SK-N-SH (cell line): ENCODE results near the gene CDK18. TPM values are rescaled to one million over a fixed set of nuclear protein-coding genes. Genes with fewer than 3 reads are reported as not detected.

ENCODE experiments used
- CTCF ChIA-PET: fragments of 300-600, 350-600 bp; formaldehyde crosslinking; extraction: SDS; loops from one replicate; lab custom pipeline; 2021; lab: Yijun Ruan, JAX
- POLR2A ChIA-PET: fragments of 350-600 bp; sonication (Branson Sonifier 250); formaldehyde crosslinking; extraction: SDS; loops from one replicate; lab custom pipeline; 2020; ENCODE audit warnings: antibody characterized with exemption, inconsistent platforms; lab: Yijun Ruan, JAX
- DNase-seq: peaks from one replicate; pipeline ENCODE4 v3.0.0; 2012
- H2AFZ ChIP-seq: fragments of 200-600 bp; sonication (generic); 2 replicates; pipeline ENCODE4 v1.8.1; 2016; ENCODE audit warnings: antibody characterized with exemption, mild to moderate bottlenecking, low read depth
- H3F3A ChIP-seq: fragments of 200-600 bp; sonication (generic); replicated peaks from 2 replicates; pipeline ENCODE3; 2016; ENCODE audit warnings: antibody characterized with exemption, mild to moderate bottlenecking; ENCODE audit not compliant: insufficient read depth
- H3K27ac ChIP-seq, 2 experiments: fragments of 200-500 bp in 1 of 2; fragments of 200-600 bp in 1 of 2; sonication (Bioruptor generic) in 1 of 2; sonication (generic), shearing (Covaris generic) in 1 of 2; 2 replicates each; pipeline versions ENCODE4 v1.5.1 to v1.6.1; 2014 to 2016; ENCODE audit warnings: low read depth in 2 of 2, inconsistent platforms in 1 of 2, low read length in 1 of 2, mild to moderate bottlenecking in 1 of 2, mixed read lengths in 1 of 2
- H3K27me3 ChIP-seq: fragments of 200-600 bp; sonication (generic), shearing (Covaris generic); 2 replicates; pipeline ENCODE4 v1.6.1; 2016; ENCODE audit warnings: mixed run types; ENCODE audit not compliant: insufficient read depth
- H3K36me3 ChIP-seq, 2 experiments: fragments of 200-500 bp in 1 of 2; fragments of 200-600 bp in 1 of 2; sonication (Bioruptor generic) in 1 of 2; sonication (generic) in 1 of 2; replicated peaks in 1 of 2; 2 replicates each; pipeline versions ENCODE3 to v1.5.1; 2014 to 2016; ENCODE audit warnings: low read length in 1 of 2, mild to moderate bottlenecking in 1 of 2; ENCODE audit not compliant: insufficient read depth in 2 of 2, control insufficient read depth in 1 of 2
- H3K4me1 ChIP-seq, 2 experiments: fragments of 200-500 bp in 1 of 2; fragments of 200-600 bp in 1 of 2; sonication (Bioruptor generic) in 1 of 2; sonication (generic), shearing (Covaris generic) in 1 of 2; 2 replicates each; pipeline versions ENCODE4 v1.5.1 to v1.6.1; 2014 to 2016; ENCODE audit warnings: low read depth in 1 of 2, low read length in 1 of 2, mixed run types in 1 of 2; ENCODE audit not compliant: insufficient read depth in 2 of 2, control insufficient read depth in 1 of 2
- H3K4me2 ChIP-seq: fragments of 200-600 bp; sonication (generic), shearing (Covaris generic); 2 replicates; pipeline ENCODE4 v1.6.1; 2017; ENCODE audit warnings: mixed run types
- H3K4me3 ChIP-seq, 2 experiments: fragments of 200-500 bp in 1 of 2; fragments of 200-600 bp in 1 of 2; sonication (Bioruptor generic) in 1 of 2; sonication (generic), shearing (Covaris generic) in 1 of 2; 2 replicates each; pipeline versions ENCODE4 v1.5.1 to v1.8.1; 2014 to 2016; ENCODE audit warnings: low read depth in 2 of 2, inconsistent platforms in 1 of 2, low read length in 1 of 2, mild to moderate bottlenecking in 1 of 2, mixed read lengths in 1 of 2, moderate library complexity in 1 of 2
- H3K79me2 ChIP-seq: fragments of 200-600 bp; sonication (generic); 2 replicates; pipeline ENCODE4 v1.8.1; 2017; ENCODE audit warnings: mild to moderate bottlenecking; ENCODE audit not compliant: insufficient read depth
- H3K9ac ChIP-seq: fragments of 200-600 bp; sonication (generic); 2 replicates; pipeline ENCODE4 v1.6.1; 2017; ENCODE audit warnings: mixed run types
- H3K9me2 ChIP-seq: fragments of 200-600 bp; sonication (generic); 2 replicates; pipeline ENCODE4 v1.6.1; 2017; ENCODE audit warnings: mixed run types
- H3K9me3 ChIP-seq: fragments of 200-600 bp; sonication (generic); 2 replicates; pipeline ENCODE4 v1.6.1; 2017; ENCODE audit warnings: mixed run types, mild to moderate bottlenecking, moderate library complexity
- H4K20me1 ChIP-seq: fragments of 200-600 bp; sonication (generic); 2 replicates; pipeline ENCODE4 v1.6.1; 2017; ENCODE audit warnings: mild to moderate bottlenecking, mixed run types; ENCODE audit not compliant: insufficient read depth
- CHD2 ChIP-seq: fragments of 150-350 bp; IDR thresholded peaks from 2 replicates; pipeline ENCODE4 v1.6.1; 2018; ENCODE audit warnings: low read length; ENCODE audit not compliant: partially characterized antibody
- ELF1 ChIP-seq: IDR thresholded peaks from 2 replicates; pipeline ENCODE4 v1.4.0; 2012
- EP300 ChIP-seq, 2 experiments: IDR thresholded peaks; 2 replicates each; pipeline versions ENCODE4 v1.4.0 to v1.6.1; 2012; ENCODE audit warnings: borderline replicate concordance in 1 of 2, low read depth in 1 of 2, low read length in 1 of 2
- FOXM1 ChIP-seq: IDR thresholded peaks from 2 replicates; pipeline ENCODE4 v1.4.0; 2012; ENCODE audit warnings: low read depth, mild to moderate bottlenecking
- GABPA ChIP-seq: IDR thresholded peaks from 2 replicates; pipeline ENCODE4 v1.4.0; 2012; ENCODE audit warnings: low read depth, mild to moderate bottlenecking
- GATA2 ChIP-seq: sonication (generic); formaldehyde crosslinking; IDR thresholded peaks from 2 replicates; pipeline ENCODE4 v1.5.0; 2020; ENCODE audit warnings: mild to moderate bottlenecking, missing genetic modification reagents
- MEF2A ChIP-seq: IDR thresholded peaks from 2 replicates; pipeline ENCODE4 v1.4.0; 2012; ENCODE audit warnings: low read depth, borderline replicate concordance
- MXI1 ChIP-seq: IDR thresholded peaks from 2 replicates; pipeline ENCODE4 v1.6.1; 2012; ENCODE audit warnings: mild to moderate bottlenecking, low read depth, low read length, improper control_type of control experiment
- POLR2AphosphoS5 ChIP-seq: IDR thresholded peaks from 2 replicates; pipeline ENCODE4 v1.6.1; 2012; ENCODE audit warnings: low read depth, low read length
- RAD21 ChIP-seq: IDR thresholded peaks from 2 replicates; pipeline ENCODE4 v1.6.1; 2012; ENCODE audit warnings: mild to moderate bottlenecking, low read length
- RXRA ChIP-seq: IDR thresholded peaks from 2 replicates; pipeline ENCODE4 v1.4.0; 2012; ENCODE audit warnings: low read depth, mild to moderate bottlenecking, borderline replicate concordance
- TAF1 ChIP-seq: IDR thresholded peaks from 2 replicates; pipeline ENCODE4 v1.6.1; 2012; ENCODE audit warnings: low read depth, mild to moderate bottlenecking, low read length, moderate library complexity, borderline replicate concordance
- TEAD4 ChIP-seq: IDR thresholded peaks from 2 replicates; pipeline ENCODE4 v1.4.0; 2012; ENCODE audit warnings: mild to moderate bottlenecking, borderline replicate concordance; ENCODE audit not compliant: insufficient read depth
- WGBS: methylation state at CpG from one replicate; pipeline ENCODE4 v1.1.6; 2017; ENCODE audit warnings: low lambda C conversion rate; 5-methylcytosine and 5-hydroxymethylcytosine counted together
- polyA plus RNA-seq, 3 experiments: library from polyadenylated mRNA; depleted of rRNA; stranded (reverse); fragments of >200 nt; gene quantifications; 2 replicates each; pipeline ENCODE4 v1.2.3, GENCODE V29; 2012
- TF ChIP-seq, protein P1 (sequence below): IDR thresholded peaks from 2 replicates; pipeline ENCODE4 v1.4.0; 2012; ENCODE audit warnings: low read depth, borderline replicate concordance
- TF ChIP-seq, protein P2 (sequence below): IDR thresholded peaks from 2 replicates; pipeline ENCODE4; 2012
- TF ChIP-seq, protein P3 (sequence below): fragments of 200-600 bp; sonication (generic); IDR thresholded peaks from 2 replicates; pipeline ENCODE4 v1.6.1; 2017; ENCODE audit warnings: antibody characterized with exemption, mild to moderate bottlenecking, moderate library complexity

Gene CDK18
- polyA plus RNA-seq, 1 of the 3 experiments (the other 2 are of a cell fraction): 2.5 TPM

DNA sequence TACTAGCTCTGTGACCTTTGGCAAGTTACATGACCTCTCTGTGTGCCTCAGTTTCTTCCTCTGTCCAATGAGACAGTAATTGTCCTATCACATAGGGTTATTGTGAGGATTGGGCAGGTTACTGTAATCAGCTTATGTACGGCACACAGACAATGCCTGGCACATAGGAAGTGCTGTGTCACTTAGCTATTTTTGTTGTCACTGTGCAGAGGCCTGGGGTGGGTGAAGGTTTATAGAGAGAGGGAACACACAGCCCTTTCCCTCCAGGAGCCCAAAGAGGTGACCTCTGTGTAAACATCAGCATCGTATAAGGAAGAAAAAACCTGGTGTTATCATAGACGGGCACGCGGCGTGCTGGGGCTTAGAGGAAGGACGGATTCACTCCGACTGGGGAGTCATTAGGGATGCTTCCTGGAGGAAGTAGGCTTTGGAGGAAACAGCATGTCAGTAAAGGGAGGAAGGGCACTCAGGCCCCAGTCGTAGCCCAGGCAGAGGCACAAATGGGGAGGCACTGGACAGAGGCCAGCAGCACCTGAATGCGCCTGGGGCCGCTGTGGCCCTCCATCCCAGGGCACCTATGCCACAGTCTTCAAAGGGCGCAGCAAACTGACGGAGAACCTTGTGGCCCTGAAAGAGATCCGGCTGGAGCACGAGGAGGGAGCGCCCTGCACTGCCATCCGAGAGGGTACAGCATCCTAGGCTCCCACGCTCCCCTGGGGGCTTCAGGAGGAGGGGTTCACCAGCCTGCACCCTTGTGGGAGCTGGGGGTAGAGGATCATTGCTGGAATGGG lies 21.2 kb downstream of the CDK18 start:
- no peak for TF ChIP-seq GATA2 (CRISPR knock-in tag)
- TF ChIP-seq, protein P1, sequence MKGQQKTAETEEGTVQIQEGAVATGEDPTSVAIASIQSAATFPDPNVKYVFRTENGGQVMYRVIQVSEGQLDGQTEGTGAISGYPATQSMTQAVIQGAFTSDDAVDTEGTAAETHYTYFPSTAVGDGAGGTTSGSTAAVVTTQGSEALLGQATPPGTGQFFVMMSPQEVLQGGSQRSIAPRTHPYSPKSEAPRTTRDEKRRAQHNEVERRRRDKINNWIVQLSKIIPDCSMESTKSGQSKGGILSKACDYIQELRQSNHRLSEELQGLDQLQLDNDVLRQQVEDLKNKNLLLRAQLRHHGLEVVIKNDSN: no peak
- TF ChIP-seq ELF1: no peak
- 82% methylated on average over 18 of the region's 18 CpGs for WGBS
- POLR2A ChIA-PET: no interaction called here
- peaks cover 0 to 13% of the 10 kb centered on the region in 2 experiments; a peak in 1 of 4 replicates for H3K4me1 ChIP-seq
- no peaks in the 10 kb centered on the region for H3F3A ChIP-seq
- CTCF ChIA-PET: interaction anchor here (1.2 to 24.3 kb wide), 23 partner anchors 11 to 252 kb away, joined by 4 to 1333 read pairs (median 20); partner anchors contain the start of genes BLACAT1, CDK18, ELK4 and KLHDC8A
- no peak overlapping the region for H3K27ac ChIP-seq
- H3K9me3 ChIP-seq: no peaks in the 10 kb centered on the region
- no peak for DNase-seq
- no peak overlapping the region for H3K4me2 ChIP-seq
- H3K36me3 ChIP-seq: no peaks in the 10 kb centered on the region
- H3K79me2 ChIP-seq: no peaks in the 10 kb centered on the region
- H3K9ac ChIP-seq: no peak overlapping the region
- no peaks in the 10 kb centered on the region for H3K9me2 ChIP-seq
- H4K20me1 ChIP-seq: no peaks in the 10 kb centered on the region
- H2AFZ ChIP-seq: no peak overlapping the region
- no peaks in the 10 kb centered on the region for H3K27me3 ChIP-seq
- H3K4me3 ChIP-seq: no peak overlapping the region

DNA sequence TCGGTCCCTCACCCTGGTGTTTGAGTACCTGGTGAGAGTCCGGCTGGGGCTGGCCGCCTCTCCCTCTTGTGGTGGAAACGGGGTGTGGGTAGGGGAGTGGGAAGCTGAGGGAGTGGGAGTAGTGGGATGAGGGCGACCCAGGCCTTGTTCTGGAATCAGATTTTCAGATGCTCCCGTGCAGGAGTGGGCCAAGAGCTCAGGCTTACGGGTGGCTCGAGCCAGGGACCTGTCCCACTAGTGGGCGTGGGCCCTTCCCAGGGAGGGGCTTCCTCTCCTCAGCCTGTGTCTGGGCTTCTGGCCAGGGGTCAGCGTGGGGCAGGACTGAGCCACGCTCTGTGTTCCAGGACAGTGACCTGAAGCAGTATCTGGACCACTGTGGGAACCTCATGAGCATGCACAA lies 22.0 kb downstream of the CDK18 start:
- Histone ChIP-seq H3K79me2 (no peaks in the 10 kb centered on the region), H3K9me3 (no peaks in the 10 kb centered on the region), H3K36me3 (no peaks in the 10 kb centered on the region), H3K9ac (no peak overlapping the region), H3K27ac (no peak overlapping the region), H3K4me3 (no peak overlapping the region), H4K20me1 (no peaks in the 10 kb centered on the region), H2AFZ (no peak overlapping the region), H3K9me2 (no peaks in the 10 kb centered on the region), H3K4me1 (peaks cover 0 to 13% of the 10 kb centered on the region in 2 experiments; a peak in 1 of 4 replicates), H3K4me2 (no peak overlapping the region)
- ChIA-PET CTCF (interaction anchor here (0.6 to 24.3 kb wide), 10 partner anchors 11 to 191 kb away, joined by 3 to 1333 read pairs (median 6); partner anchors contain the start of genes CDK18 and ELK4), POLR2A (no interaction called here)
- 89% methylated on average over 7 of the region's 11 CpGs for WGBS
- no peak for DNase-seq
- TF ChIP-seq, protein P1: no peak
- TF ChIP-seq MEF2A: no peak
- TF ChIP-seq, all 33 proteins: peak for 0
- H3F3A ChIP-seq: no peaks in the 10 kb centered on the region
- H3K27me3 ChIP-seq: no peaks in the 10 kb centered on the region

DNA sequence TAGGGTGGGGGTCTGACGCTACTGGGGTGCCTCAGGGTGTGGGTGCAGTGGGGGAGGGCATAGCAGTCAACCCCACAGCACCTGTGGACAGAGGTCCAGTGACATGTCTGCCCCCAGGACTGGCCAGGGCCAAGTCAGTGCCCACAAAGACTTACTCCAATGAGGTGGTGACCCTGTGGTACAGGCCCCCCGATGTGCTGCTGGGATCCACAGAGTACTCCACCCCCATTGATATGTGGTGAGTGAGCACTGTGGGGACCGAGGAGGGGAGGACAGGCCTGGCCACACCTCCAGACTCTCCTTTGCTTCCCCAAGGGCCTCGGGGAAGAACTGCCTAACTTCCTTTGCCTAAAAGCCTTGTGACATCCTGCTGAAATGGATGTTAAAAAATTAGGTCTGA lies 23.5 kb downstream of the CDK18 start:
- Histone ChIP-seq H3F3A (no peaks in the 10 kb centered on the region), H3K4me2 (no peak overlapping the region), H2AFZ (no peak overlapping the region), H3K27ac (no peak overlapping the region), H3K9ac (no peak overlapping the region), H3K36me3 (no peaks in the 10 kb centered on the region), H4K20me1 (no peaks in the 10 kb centered on the region), H3K79me2 (no peaks in the 10 kb centered on the region), H3K27me3 (no peaks in the 10 kb centered on the region), H3K9me2 (no peaks in the 10 kb centered on the region), H3K9me3 (no peaks in the 10 kb centered on the region), H3K4me1 (peaks cover 0 to 11% of the 10 kb centered on the region in 2 experiments; a peak in 1 of 4 replicates), H3K4me3 (no peak overlapping the region)
- ChIA-PET POLR2A (no interaction called here), CTCF (interaction anchor here (0.9 to 24.3 kb wide), 18 partner anchors 10 to 449 kb away, joined by 3 to 1333 read pairs (median 8); partner anchors contain the start of genes CDK18 and ELK4)
- WGBS: 35% methylated on average over 2 of the region's 4 CpGs
- DNase-seq: no peak
- TF ChIP-seq MXI1: no peak
- TF ChIP-seq, protein P2, sequence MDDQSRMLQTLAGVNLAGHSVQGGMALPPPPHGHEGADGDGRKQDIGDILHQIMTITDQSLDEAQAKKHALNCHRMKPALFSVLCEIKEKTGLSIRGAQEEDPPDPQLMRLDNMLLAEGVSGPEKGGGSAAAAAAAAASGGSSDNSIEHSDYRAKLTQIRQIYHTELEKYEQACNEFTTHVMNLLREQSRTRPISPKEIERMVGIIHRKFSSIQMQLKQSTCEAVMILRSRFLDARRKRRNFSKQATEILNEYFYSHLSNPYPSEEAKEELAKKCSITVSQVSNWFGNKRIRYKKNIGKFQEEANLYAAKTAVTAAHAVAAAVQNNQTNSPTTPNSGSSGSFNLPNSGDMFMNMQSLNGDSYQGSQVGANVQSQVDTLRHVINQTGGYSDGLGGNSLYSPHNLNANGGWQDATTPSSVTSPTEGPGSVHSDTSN: no peak
- no peak for TF ChIP-seq MEF2A
- no peak for TF ChIP-seq CHD2
- TF ChIP-seq POLR2AphosphoS5: no peak
- TF ChIP-seq GATA2 (CRISPR knock-in tag): no peak
- TF ChIP-seq TEAD4: no peak
- TF ChIP-seq EP300 (IDR thresholded peaks at IDR 0.05; ENCODE audit: borderline replicate concordance in 1 of 2, low read depth in 1 of 2, low read length in 1 of 2): no peak
- TF ChIP-seq FOXM1: no peak
- no peak for TF ChIP-seq TAF1
- no peak for TF ChIP-seq GABPA
- no peak for TF ChIP-seq RAD21
- TF ChIP-seq, protein P3, sequence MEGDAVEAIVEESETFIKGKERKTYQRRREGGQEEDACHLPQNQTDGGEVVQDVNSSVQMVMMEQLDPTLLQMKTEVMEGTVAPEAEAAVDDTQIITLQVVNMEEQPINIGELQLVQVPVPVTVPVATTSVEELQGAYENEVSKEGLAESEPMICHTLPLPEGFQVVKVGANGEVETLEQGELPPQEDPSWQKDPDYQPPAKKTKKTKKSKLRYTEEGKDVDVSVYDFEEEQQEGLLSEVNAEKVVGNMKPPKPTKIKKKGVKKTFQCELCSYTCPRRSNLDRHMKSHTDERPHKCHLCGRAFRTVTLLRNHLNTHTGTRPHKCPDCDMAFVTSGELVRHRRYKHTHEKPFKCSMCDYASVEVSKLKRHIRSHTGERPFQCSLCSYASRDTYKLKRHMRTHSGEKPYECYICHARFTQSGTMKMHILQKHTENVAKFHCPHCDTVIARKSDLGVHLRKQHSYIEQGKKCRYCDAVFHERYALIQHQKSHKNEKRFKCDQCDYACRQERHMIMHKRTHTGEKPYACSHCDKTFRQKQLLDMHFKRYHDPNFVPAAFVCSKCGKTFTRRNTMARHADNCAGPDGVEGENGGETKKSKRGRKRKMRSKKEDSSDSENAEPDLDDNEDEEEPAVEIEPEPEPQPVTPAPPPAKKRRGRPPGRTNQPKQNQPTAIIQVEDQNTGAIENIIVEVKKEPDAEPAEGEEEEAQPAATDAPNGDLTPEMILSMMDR: no peak
- TF ChIP-seq RXRA: no peak
- no peak for TF ChIP-seq ELF1
